HepG2 (cell line): ENCODE results near the gene HNRNPR. TPM values are rescaled to one million over a fixed set of nuclear protein-coding genes. Genes with fewer than 3 reads are reported as not detected.

ENCODE experiments used
- ATAC-seq: fragments of 200-7000 bp; cut with Tn5 transposase; 3 replicates; pipeline ENCODE4 v1.9.1; 2020; ENCODE audit warnings: mild to moderate bottlenecking, moderate library complexity
- BruUV-seq: library from RNA; stranded (reverse); fragments of 400-500 nt; replicated peaks from 2 replicates; lab custom pipeline; 2021; lab: Mats Ljungman, UMichigan
- CTCF ChIA-PET: fragments of 300-600 bp; formaldehyde crosslinking; extraction: SDS; loops from one replicate; lab custom pipeline; 2021; ENCODE audit warnings: low total read pairs, inconsistent platforms, low intra/inter-chr PET ratio; lab: Yijun Ruan, JAX
- POLR2A ChIA-PET: fragments of 350-600 bp; sonication (Branson Sonifier 250); formaldehyde crosslinking; loops from one replicate; lab custom pipeline; 2020; ENCODE audit warnings: antibody characterized with exemption, inconsistent platforms; lab: Yijun Ruan, JAX
- DNase-seq: peaks from one replicate; pipeline ENCODE4 v3.0.0-alpha.2; 2015; ENCODE audit warnings: low spot score
- FAIRE-seq: peaks from 3 replicates; lab custom pipeline; 2011; peaks lifted over from hg19 to GRCh38; lab: Jason Lieb, UNC
- H2AFZ ChIP-seq: one replicate; pipeline ENCODE4 v1.6.1; 2011; ENCODE audit warnings: low read length, inconsistent platforms
- H3K27ac ChIP-seq: fragments of 300-600 bp; 3 replicates; pipeline ENCODE4 v1.8.0; 2011; ENCODE audit warnings: mixed run types, mild to moderate bottlenecking, mixed read lengths, low read length, inconsistent platforms; ENCODE audit not compliant: insufficient read depth; ENCODE audit errors: extremely low read length
- H3K27me3 ChIP-seq, 2 experiments: fragments of 200-600 bp in 1 of 2; 2 replicates in 1 of 2; 3 replicates in 1 of 2; pipeline versions ENCODE4 v1.6.0 to v1.8.0; 2011; ENCODE audit warnings: low read length in 2 of 2, mild to moderate bottlenecking in 2 of 2, moderate library complexity in 2 of 2, inconsistent platforms in 1 of 2; ENCODE audit not compliant: insufficient read depth in 2 of 2, control insufficient read depth in 1 of 2
- H3K36me3 ChIP-seq, 2 experiments: fragments of 200-600 bp in 1 of 2; replicated peaks in 1 of 2; 2 replicates in 1 of 2; 3 replicates in 1 of 2; pipeline versions ENCODE4 v1.5.1 to v1.8.0; 2011; ENCODE audit warnings: low read length in 2 of 2, inconsistent platforms in 1 of 2; ENCODE audit not compliant: insufficient read depth in 2 of 2, control insufficient read depth in 1 of 2
- H3K4me1 ChIP-seq: 2 replicates; pipeline ENCODE4 v1.5.1; 2012; ENCODE audit warnings: low read length, inconsistent platforms; ENCODE audit not compliant: insufficient read depth
- H3K4me2 ChIP-seq: 2 replicates; pipeline ENCODE4 v1.6.0; 2011; ENCODE audit warnings: low read depth, low read length, inconsistent platforms
- H3K4me3 ChIP-seq, 3 experiments: fragments of 200-600 bp in 1 of 3; sonication (generic), shearing (Covaris generic) in 1 of 3; replicated peaks in 1 of 3; 2 replicates each; pipeline ENCODE4 v1.5.1; 2011 to 2016; ENCODE audit warnings: low read length in 3 of 3, inconsistent platforms in 2 of 3, low read depth in 2 of 3, mild to moderate bottlenecking in 2 of 3, control low read depth in 1 of 3, mixed read lengths in 1 of 3; ENCODE audit not compliant: insufficient read depth in 1 of 3
- H3K79me2 ChIP-seq: one replicate; pipeline ENCODE4 v1.6.1; 2011; ENCODE audit warnings: low read length, inconsistent platforms; ENCODE audit not compliant: insufficient read depth
- H3K9ac ChIP-seq: 2 replicates; pipeline ENCODE4 v1.6.0; 2011; ENCODE audit warnings: mild to moderate bottlenecking, low read depth, low read length, inconsistent platforms; ENCODE audit not compliant: insufficient read depth
- H3K9me3 ChIP-seq: 2 replicates; pipeline ENCODE4 v1.5.1; 2012; ENCODE audit warnings: mild to moderate bottlenecking, low read length
- H4K20me1 ChIP-seq: 2 replicates; pipeline ENCODE4 v1.6.0; 2011; ENCODE audit warnings: inconsistent platforms, mild to moderate bottlenecking, low read length, moderate library complexity; ENCODE audit not compliant: insufficient read depth
- HDAC6 ChIP-seq: fragments of 200-600 bp; sonication (generic); IDR thresholded peaks from 2 replicates; pipeline ENCODE4 v1.7.0; 2017; ENCODE audit warnings: mild to moderate bottlenecking, antibody characterized with exemption, low read length, low read depth
- IKZF4 ChIP-seq: sonication (generic); formaldehyde crosslinking; IDR thresholded peaks from 2 replicates; pipeline ENCODE4 v1.5.1; 2020; ENCODE audit warnings: borderline replicate concordance, mild to moderate bottlenecking, low read depth, missing genetic modification reagents; ENCODE audit errors: not compliant biosample characterization
- NKX3-1 ChIP-seq: sonication (generic); formaldehyde crosslinking; IDR thresholded peaks from 2 replicates; pipeline ENCODE4 v1.5.0; 2020; ENCODE audit warnings: missing genetic modification reagents
- POLR2A ChIP-seq, 2 experiments: IDR thresholded peaks; 2 replicates each; pipeline ENCODE4 v1.6.1; 2011; ENCODE audit warnings: low read depth in 2 of 2, low read length in 2 of 2, mild to moderate bottlenecking in 1 of 2, moderate library complexity in 1 of 2; ENCODE audit not compliant: insufficient read depth in 1 of 2
- SMARCE1 ChIP-seq: fragments of 450-650 bp; IDR thresholded peaks from 2 replicates; pipeline ENCODE4 v1.6.1; 2017; ENCODE audit warnings: borderline replicate concordance
- TCF12 ChIP-seq, 2 experiments: fragments of 450-650 bp in 1 of 2; sonication (generic) in 1 of 2; formaldehyde crosslinking in 1 of 2; IDR thresholded peaks; 2 replicates each; pipeline versions ENCODE4 v1.6.1 to v1.8.0; 2017 to 2022; ENCODE audit warnings: antibody characterized with exemption in 1 of 2, mild to moderate bottlenecking in 1 of 2, missing genetic modification reagents in 1 of 2, moderate library complexity in 1 of 2
- ZBTB7A ChIP-seq: sonication (generic); formaldehyde crosslinking; IDR thresholded peaks from 2 replicates; pipeline ENCODE4 v1.8.0; 2022; ENCODE audit warnings: mild to moderate bottlenecking, missing genetic modification reagents
- ZNF121 ChIP-seq: sonication (generic); formaldehyde crosslinking; IDR thresholded peaks from 2 replicates; pipeline ENCODE4 v1.5.0; 2020; ENCODE audit warnings: mild to moderate bottlenecking, missing genetic modification reagents
- ZNF235 ChIP-seq: sonication (generic); formaldehyde crosslinking; IDR thresholded peaks from 2 replicates; pipeline ENCODE4 v1.8.1; 2023; ENCODE audit warnings: mild to moderate bottlenecking, missing genetic modification reagents, borderline replicate concordance
- ZNF280B ChIP-seq: sonication (generic); formaldehyde crosslinking; IDR thresholded peaks from 2 replicates; pipeline ENCODE4 v1.5.0; 2020; ENCODE audit warnings: missing genetic modification reagents, mild to moderate bottlenecking, borderline replicate concordance
- ZNF329 ChIP-seq: sonication (generic); formaldehyde crosslinking; IDR thresholded peaks from 2 replicates; pipeline ENCODE4 v1.9.0; 2021; ENCODE audit warnings: low read depth, mild to moderate bottlenecking, missing genetic modification reagents
- ZNF333 ChIP-seq: sonication (generic); formaldehyde crosslinking; IDR thresholded peaks from 2 replicates; pipeline ENCODE4 v1.4.0; 2020; ENCODE audit warnings: mild to moderate bottlenecking, missing genetic modification reagents, borderline replicate concordance
- ZNF33A ChIP-seq: sonication (generic); formaldehyde crosslinking; IDR thresholded peaks from 2 replicates; pipeline ENCODE4 v1.5.1; 2020; ENCODE audit warnings: missing genetic modification reagents, mild to moderate bottlenecking, moderate library complexity, borderline replicate concordance
- ZNF484 ChIP-seq: sonication (generic); formaldehyde crosslinking; IDR thresholded peaks from 2 replicates; pipeline ENCODE4 v1.5.1; 2020; ENCODE audit warnings: mild to moderate bottlenecking, low read depth, missing genetic modification reagents, borderline replicate concordance
- ZNF781 ChIP-seq: sonication (generic); formaldehyde crosslinking; IDR thresholded peaks from 2 replicates; pipeline ENCODE4 v1.5.1; 2020; ENCODE audit warnings: borderline replicate concordance, mild to moderate bottlenecking, missing genetic modification reagents; ENCODE audit errors: not compliant biosample characterization
- WGBS: methylation state at CpG from one replicate; pipeline ENCODE4 v1.1.6; 2017; ENCODE audit warnings: low lambda C conversion rate; 5-methylcytosine and 5-hydroxymethylcytosine counted together
- in situ Hi-C: cut with HindIII; loops from 2 replicates; pipeline ENCODE4 v1.10.0; 2017; ENCODE audit warnings: low pct_unique_long_range_greater_than_20kb; ENCODE audit not compliant: extremely low pct_ligation_motif_present
- intact Hi-C: fragments of 100-400 bp; cut with micrococcal nuclease; formaldehyde crosslinking; loops from one replicate; pipeline ENCODE4 v1.10.0; 2022; ENCODE audit not compliant: unreplicated experiment
- polyA plus RNA-seq, 8 experiments: library from polyadenylated mRNA; depleted of rRNA in 3 of 8; stranded (reverse) in 7 of 8; unstranded in 1 of 8; fragments of >200 nt; fragmentation: Illumina TruSeq in 4 of 8; extraction: Trizol in 4 of 8; gene quantifications; 2 replicates each; pipeline versions ENCODE4 v1.2.1 to v1.2.3, GENCODE V29; 2011 to 2016; ENCODE audit warnings: low read depth in 4 of 8, missing spikeins in 1 of 8, mixed read lengths in 1 of 8; ENCODE audit not compliant: insufficient read depth in 1 of 8
- total RNA-seq, 5 experiments: library from RNA; depleted of rRNA; stranded (reverse); fragments of >200 nt; fragmentation: Illumina TruSeq; extraction: Trizol; gene quantifications; 2 replicates each; pipeline ENCODE4 v1.2.3, GENCODE V29; 2016; ENCODE audit warnings: low read depth in 1 of 5
- TF ChIP-seq, protein P1 (sequence below): sonication (generic); formaldehyde crosslinking; IDR thresholded peaks from 2 replicates; pipeline ENCODE4 v1.8.1; 2023; ENCODE audit warnings: mild to moderate bottlenecking, inconsistent platforms, moderate library complexity, missing genetic modification reagents, borderline replicate concordance
- TF ChIP-seq, protein P2 (sequence below): sonication (generic); formaldehyde crosslinking; IDR thresholded peaks from 2 replicates; pipeline ENCODE4 v1.8.0; 2022; ENCODE audit warnings: mild to moderate bottlenecking, missing genetic modification reagents; ENCODE audit not compliant: insufficient replicate concordance

The HNRNPR gene
- total and polyA plus RNA-seq, 2 of the 13 experiments (the other 11 are each of a cell fraction or from before 2014, with no cell fraction given): 133 to 216 TPM

- Histone ChIP-seq H3K36me3 (no peaks in the 10 kb centered on the region; a peak in 2 of 5 replicates), H3K9ac (peak within 1 kb of the TSS; percentile 96), H3K4me1 (peaks cover 44% of the 10 kb centered on the region), H3K79me2 (peaks cover 30% of the 10 kb centered on the region), H3K9me3 (no peaks in the 10 kb centered on the region), H3K27ac (peak within 1 kb of the TSS; percentile 96), H4K20me1 (no peaks in the 10 kb centered on the region), H3K4me2 (peak within 1 kb of the TSS; percentile 97), H3K4me3 (peak within 1 kb of the TSS; percentile 92 to 99 (median 93)), H2AFZ (no peak within 1 kb of the TSS), H3K27me3 (no peaks in the 10 kb centered on the region; a peak in 1 of 5 replicates)
- DNase-seq (peak; percentile 41), FAIRE-seq (peak; percentile 26), ATAC-seq (peak; percentile 1; the same call in 2 of the 3 replicates)
- under 1% methylated on average over 16 of the region's 29 CpGs for WGBS
- ChIA-PET POLR2A (interaction anchor here (0.7 to 3.5 kb wide), 4 partner anchors 11 to 30 kb away, joined by 3 to 130 read pairs (median 3); partner anchors contain the start of gene HNRNPR), CTCF (no interaction called here)
- in situ Hi-C loops (no loop called here), intact Hi-C loops (loop anchor here (1.0 to 10.0 kb wide), 4 partner anchors 25 to 1015 kb away; partner anchors contain the start of genes E2F2 and HNRNPR)
- TSS peak; percentile 78 for BruUV-seq
- TF ChIP-seq ZNF280B (CRISPR knock-in tag) (0 out of 2 replicates have a peak, but pooled peaks have one; percentile 25), POLR2A (IDR thresholded peaks at IDR 0.05; ENCODE audit: insufficient read depth in 1 of 2, low read depth in 2 of 2, low read length in 2 of 2) (no peak), ZNF329 (CRISPR knock-in tag) (0 out of 2 replicates have a peak, but pooled peaks have one; percentile 12), TCF12 (IDR thresholded peaks at IDR 0.05) (no peak), TCF12 (CRISPR knock-in tag; IDR thresholded peaks at IDR 0.05) (no peak), HDAC6 (no peak), SMARCE1 (no peak), ZNF33A (0 out of 2 replicates have a peak, but pooled peaks have one; percentile 20), ZNF333 (CRISPR knock-in tag) (0 out of 2 replicates have a peak, but pooled peaks have one; percentile 29), NKX3-1 (CRISPR knock-in tag) (no peak), ZBTB7A (CRISPR knock-in tag) (no peak), ZNF121 (no peak), ZNF484 (no peak), IKZF4 (CRISPR knock-in tag) (no peak), ZNF781 (CRISPR knock-in tag) (peak; percentile 55), ZNF235 (CRISPR knock-in tag) (peak; percentile 64; the same call in 1 of the 2 replicates)
- TF ChIP-seq, protein P1, sequence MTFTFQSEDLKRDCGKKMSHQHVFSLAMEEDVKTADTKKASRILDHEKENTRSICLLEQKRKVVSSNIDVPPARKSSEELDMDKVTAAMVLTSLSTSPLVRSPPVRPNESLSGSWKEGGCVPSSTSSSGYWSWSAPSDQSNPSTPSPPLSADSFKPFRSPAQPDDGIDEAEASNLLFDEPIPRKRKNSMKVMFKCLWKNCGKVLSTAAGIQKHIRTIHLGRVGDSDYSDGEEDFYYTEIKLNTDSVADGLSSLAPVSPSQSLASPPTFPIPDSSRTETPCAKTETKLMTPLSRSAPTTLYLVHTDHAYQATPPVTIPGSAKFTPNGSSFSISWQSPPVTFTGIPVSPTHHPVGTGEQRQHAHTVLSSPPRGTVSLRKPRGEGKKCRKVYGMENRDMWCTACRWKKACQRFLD (CRISPR knock-in tag): no peak; the same call in 1 of the 2 replicates
- TF ChIP-seq, protein P2, sequence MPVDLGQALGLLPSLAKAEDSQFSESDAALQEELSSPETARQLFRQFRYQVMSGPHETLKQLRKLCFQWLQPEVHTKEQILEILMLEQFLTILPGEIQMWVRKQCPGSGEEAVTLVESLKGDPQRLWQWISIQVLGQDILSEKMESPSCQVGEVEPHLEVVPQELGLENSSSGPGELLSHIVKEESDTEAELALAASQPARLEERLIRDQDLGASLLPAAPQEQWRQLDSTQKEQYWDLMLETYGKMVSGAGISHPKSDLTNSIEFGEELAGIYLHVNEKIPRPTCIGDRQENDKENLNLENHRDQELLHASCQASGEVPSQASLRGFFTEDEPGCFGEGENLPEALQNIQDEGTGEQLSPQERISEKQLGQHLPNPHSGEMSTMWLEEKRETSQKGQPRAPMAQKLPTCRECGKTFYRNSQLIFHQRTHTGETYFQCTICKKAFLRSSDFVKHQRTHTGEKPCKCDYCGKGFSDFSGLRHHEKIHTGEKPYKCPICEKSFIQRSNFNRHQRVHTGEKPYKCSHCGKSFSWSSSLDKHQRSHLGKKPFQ (CRISPR knock-in tag): peak; percentile 7
Measured at GRCh38 chr1:23369335-23370013, 25.4 kb upstream of the HNRNPR start, which contains the start of gene ZNF436. Gene ZNF436, minus strand, starts transcription at chr1:23369836. Its CDS starts 1,831 bp downstream, at chr1:23368005.
